NOMO-1 treated with dmso at 0.1 percent for 144 hours (cell line): Measurements from ENCODE around the gene DNAJC7.
A peak's percentile ranks its signal among the peaks of the same experiment; 100 is the strongest.
"Not testable (repeated sequence)": the region's sequence is repeated elsewhere in the genome, so short reads cannot be mapped to it uniquely, and the experiment has no call there.

Experiments
- DNase-seq: peaks from one replicate; lab custom pipeline; 2025; ENCODE audit not compliant: unreplicated experiment; lab: John Stamatoyannopoulos, UW

DNAJC7 gene

GRCh38 chr17:42041619-42042018 is 24.4 kb upstream of the DNAJC7 start:
- no peak for DNase-seq

GRCh38 chr17:42040818-42041217 is 23.6 kb upstream of the DNAJC7 start:
- DNase-seq = no peak

DNA sequence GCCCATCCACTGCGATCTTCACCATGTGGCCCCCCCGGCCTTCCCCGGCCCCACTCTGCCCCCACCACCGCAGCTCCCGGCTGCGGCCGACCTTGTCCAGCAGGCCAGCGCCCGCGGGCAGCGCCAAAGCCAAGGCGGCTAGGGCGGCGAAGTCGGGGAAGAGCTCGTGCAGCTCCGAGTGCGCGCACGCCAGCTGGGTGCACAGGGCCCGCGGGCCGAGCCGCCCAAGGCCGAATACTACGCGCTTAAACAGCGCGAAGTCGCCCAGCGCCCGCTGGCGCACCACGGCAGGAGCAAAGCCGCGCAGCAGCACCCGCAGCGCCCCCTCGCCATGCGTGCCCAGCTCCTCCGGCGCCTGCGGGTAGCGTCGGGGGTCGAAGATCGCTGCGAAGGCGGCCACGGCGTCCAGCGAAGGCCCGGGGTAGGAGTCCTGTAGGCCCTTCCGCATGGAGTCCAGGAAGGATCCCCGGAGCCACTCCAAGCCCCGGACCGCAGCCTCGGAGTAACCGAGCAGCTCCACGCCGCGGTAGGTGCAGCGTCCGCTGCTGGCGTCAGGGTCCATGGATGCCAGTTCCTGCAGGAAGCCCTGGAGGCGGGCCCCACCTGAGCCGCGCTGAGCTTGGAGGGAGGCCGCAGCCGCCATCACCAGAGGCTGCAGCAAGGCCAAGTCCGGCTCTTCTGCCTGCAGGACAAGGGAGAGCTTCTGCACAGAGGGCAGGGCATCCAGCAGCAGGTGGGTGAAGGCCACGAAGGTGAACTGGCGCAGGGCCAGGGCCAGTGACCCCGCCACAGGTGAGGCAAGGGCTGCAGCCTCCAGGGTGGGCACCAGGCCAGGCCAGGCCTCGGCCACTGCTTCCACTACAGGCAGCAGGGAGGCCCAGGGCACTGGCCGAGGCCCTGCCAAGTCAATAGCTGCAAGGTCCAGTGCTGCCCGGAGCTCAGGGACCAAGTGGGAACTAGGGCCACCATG is 22.8 kb upstream of the DNAJC7 start:
- no peak for DNase-seq

- DNase-seq = no peak
These were observed 21.2 kb upstream of the DNAJC7 start for GRCh38 chr17:42038221-42038973.

- DNase-seq = no peak
These were observed 16.8 kb upstream of the DNAJC7 start for GRCh38 chr17:42034059-42034458.

DNA sequence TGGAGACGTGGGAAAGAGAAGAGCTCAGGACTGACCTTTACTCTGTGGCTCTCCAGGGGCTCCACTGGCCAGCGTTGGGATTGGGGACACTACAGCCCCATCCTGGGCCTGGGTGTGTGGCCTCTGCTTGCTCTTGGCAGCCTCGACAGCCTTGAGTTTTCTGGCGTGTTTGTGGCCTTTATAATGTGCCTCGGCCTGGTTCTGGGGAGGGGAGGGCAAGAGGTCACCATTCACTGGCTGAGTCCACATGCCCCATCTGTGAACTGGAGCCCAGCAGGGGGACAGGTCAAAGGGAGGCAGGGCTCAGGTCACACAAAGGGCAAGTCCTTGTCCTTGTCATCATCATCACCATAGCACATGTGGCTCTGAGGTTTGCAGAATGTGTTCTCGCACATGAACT is 14.3 kb upstream of the DNAJC7 start:
- DNase-seq = no peak

GRCh38 chr17:42028791-42029127 is 11.5 kb upstream of the DNAJC7 start:
- no peak for DNase-seq

- no peak for DNase-seq
These were observed 10.9 kb upstream of the DNAJC7 start for GRCh38 chr17:42027961-42028790.

DNA sequence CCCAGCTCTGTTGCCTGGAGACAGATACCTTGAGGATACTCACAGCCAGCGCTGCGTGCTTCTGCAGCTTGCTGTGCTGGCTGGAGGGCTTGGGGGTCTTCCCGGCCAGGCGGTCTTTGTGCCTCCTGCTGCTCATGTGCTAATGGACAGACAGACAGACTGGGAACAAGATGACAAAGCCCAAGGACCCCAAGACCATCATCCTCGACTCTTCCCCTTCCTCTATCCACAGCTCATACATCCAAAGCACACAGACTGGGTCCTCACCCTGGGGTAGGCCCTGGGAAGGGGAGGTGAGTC is 10.3 kb upstream of the DNAJC7 start:
- no peak for DNase-seq

DNA sequence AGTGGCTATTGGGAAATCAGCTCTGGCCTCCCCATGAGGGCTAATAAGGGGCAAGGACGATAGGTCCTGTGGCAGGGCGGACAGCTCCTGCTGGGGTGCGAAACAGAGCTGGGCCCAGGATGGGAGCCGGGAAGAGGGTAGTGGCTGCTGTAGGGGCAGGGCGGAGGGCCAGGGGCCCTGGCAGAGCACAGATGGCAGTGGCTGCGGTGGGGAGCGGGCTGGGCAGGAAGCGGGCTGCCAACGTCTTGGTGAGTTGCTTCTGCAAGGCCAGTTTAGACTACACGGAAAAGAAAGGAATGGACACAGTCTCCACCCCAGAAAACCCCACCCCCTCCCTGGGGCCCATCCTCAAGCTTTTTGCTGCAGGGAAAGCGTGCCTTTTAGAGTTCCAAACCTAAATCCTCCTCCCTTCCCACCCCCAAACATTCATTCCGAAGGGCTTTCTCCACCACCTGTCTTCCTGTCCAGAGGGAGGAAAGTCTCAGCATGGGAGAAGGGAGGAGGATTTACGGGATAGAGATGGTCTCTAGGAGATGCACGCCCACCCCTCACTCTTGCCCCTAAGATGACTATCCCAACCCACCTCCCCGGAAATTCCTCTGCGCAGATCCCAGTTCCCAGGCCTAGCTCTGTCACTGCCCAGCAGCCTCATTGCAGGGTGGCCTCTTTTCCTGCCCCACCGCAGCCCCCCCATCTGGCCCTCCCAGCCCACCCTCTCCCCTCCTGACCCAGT is 9.8 kb upstream of the DNAJC7 start:
- no peak for DNase-seq

GRCh38 chr17:42025936-42026335 is 8.7 kb upstream of the DNAJC7 start:
- DNase-seq = no peak

- no peak for DNase-seq
These were observed 7.9 kb upstream of the DNAJC7 start for GRCh38 chr17:42025191-42025579.

DNA sequence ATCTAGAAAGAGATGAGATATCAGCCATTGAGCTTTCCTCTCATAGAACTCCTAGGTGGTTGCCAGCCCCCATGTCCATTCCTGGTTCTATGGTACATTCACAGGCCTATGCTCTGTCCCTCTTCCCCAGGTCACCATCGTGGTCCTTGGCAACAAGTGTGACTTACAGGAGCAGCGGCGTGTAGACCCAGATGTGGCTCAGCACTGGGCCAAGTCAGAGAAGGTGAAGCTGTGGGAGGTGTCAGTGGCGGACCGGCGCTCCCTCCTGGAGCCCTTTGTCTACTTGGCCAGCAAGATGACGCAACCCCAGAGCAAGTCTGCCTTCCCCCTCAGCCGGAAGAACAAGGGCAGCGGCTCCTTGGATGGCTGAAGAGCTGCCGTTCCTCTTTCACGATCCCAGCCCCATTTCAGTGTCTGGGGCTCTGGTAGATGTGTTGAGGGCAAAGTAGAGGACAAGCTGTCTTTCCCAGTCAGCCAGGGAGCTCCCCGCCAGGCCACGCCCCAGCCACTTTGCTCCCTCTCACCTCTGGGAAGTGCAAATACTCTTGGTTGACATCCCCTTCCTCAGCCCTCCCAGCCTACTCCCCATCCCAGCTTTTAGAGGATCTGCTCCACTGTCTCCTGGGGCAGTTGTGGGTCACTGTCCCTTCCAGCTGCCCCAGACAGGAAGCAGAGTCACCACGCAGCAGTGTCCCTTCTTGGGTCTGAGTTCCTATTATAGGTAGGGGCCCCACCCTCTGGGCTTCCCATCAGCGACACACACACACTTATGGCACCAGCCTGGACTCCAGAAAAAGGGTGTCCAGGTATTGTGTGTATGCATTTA is 6.5 kb upstream of the DNAJC7 start:
- peak; percentile 89 for DNase-seq

DNA sequence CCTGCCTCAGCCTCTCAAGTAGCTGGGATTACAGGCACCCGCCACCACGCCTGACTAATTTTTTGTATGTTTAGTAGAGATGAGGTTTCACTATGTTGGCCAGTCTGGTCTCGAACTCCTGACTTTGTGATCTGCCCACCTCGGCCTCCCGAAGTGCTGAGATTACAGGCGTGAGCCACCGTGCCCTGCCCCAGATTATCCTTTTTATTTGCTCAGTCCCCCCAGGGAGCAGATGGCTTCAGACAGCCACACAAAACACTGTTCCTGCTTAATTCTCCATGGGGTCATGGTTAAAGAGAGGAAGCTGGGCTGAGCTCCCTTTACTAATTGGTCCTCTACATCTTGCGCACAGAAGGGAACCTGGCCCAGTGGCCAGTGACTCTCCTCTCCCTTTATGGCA is 3.6 kb upstream of the DNAJC7 start:
- DNase-seq = not testable (repeated sequence)

DNA sequence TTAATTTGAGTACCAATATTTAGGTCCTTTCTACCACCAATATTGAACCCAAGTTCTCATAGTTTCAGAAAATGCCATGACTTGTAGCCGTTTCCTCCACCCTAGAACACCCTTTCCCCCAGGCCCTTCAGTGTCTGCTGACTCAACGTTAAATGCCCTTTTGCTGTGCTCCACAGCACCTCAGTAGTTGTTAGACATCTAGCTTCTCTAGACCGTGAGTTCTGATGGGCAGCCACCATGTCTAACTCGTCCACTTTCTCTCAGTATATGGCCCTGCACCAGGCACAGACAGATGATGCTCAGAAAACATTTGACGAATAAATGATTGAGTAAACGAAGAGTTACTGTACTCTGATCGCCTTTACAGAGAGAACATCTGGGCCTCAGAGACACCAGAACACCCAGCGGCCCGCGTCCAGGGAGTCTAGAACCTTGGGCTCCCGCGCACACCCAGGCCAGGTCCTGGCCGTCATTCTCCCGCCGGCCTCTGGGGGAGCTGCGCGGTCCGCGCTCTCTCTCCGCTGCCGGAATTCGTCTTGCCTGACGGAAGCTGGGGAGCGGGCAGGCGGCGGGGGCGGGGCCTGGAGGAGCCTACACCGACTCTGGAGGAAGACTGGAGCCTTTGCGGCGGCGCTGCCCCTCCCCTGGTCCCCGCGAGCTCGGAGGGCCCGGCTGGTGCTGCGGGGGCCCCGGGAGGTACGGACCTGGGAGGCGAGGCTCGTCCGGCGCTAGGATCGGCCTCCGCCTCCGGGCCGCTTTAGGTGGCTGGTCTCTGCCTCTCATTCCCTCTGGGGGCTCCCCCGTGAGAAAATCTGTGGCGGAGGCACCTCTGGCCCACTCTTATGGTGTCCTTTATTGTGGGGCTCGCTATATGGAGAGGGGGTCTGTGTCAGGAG is 2.5 kb upstream of the DNAJC7 start, which contains the start of gene NKIRAS2:
NKIRAS2 (plus strand) TSS at position 582 of the 896 bp plus-strand sequence. CDS start 1,488 bp downstream, outside the sequence.
- peak; percentile 91 for DNase-seq

- no peak for DNase-seq
These were observed 1.7 kb upstream of the DNAJC7 start for GRCh38 chr17:42018988-42019387.

DNA sequence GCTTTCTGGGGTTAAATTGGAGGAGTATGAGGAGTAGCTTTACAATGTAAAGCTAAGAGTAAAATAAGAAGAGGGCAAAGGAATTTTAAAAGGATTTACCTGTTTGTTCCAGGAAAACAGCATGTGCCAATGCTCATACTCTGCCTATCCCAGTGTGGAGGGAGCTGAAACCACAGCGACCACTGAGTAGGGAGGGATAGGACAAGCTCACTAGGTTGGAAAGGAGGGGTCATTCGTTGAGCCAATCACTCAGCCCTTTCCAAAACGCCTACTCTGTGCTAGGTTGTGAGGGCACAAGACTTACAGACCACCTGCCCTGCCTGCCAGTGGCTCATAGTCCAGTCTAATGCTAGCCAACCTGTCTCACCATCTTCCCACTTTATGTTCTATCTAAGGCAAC is 1.1 kb upstream of the DNAJC7 start:
- no peak for DNase-seq

DNA sequence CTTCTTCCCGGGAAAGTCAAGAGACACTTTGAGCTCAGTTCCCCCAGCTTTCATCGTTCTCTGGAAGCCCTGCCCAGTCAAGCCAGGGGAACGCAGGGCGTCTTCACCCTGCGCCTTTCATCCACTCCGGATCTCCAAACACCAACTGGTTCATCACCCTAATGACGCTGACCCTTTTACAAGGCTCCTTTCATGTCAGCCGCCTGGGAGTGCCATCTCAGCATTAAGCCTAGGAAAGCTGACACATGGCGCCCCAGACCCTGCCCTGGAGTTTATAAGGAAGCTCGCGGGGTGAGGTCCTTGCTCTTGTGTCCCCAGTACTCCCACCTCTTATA is 594 bp upstream of the DNAJC7 start:
- DNase-seq = no peak

DNA sequence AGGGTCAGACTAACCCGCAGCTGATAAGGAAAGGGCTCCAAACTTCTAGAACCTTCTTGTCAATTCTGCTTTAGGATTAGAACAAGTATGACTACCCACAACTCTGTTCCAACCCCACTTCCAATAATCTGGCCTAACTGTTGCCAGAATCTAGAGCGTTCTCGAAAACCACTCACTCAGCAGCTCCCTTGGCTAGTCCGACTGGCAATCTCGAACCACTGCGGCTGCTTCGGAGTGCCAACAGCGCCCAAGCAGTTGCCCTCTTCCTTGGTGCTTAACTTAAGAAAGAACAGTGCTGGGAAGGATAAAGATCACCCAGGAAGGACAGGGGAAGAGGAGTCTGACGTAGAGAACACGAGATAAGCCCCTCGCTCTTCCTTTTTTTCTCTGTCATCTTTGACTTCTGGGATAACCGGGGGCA is 818 bp downstream of the DNAJC7 start:
- DNase-seq = no peak
